ENCODE measurements around the gene EFCAB6.

EFCAB6 gene

GRCh38 chr22:43737150-43737828 lies 74.8 kb downstream of the EFCAB6 start:
- no peak overlapping the region for H2BK5ac ChIP-seq (ENCODE audit: low read length)
- no peak overlapping the region for H3K14ac ChIP-seq (ENCODE audit: low read length)
- H3K9me3 ChIP-seq (replicated peaks in 1 of 2; ENCODE audit: control insufficient read depth in 2 of 2, insufficient read depth in 1 of 2, low read depth in 1 of 2, low read length in 2 of 2), result no peaks in the 10 kb centered on the region
- H3K4ac ChIP-seq (ENCODE audit: low read length), result no peak overlapping the region
- H3K79me1 ChIP-seq (ENCODE audit: low read depth, low read length), result no peaks in the 10 kb centered on the region
- no peak overlapping the region for H3K23ac ChIP-seq (ENCODE audit: low read depth, low read length, poor library complexity)
- no peak for DNase-seq (ENCODE audit: low spot score)
- no peak overlapping the region for H3K4me2 ChIP-seq (ENCODE audit: insufficient read depth, low read length, poor library complexity, severe bottlenecking)
- no peak overlapping the region for H4K8ac ChIP-seq (ENCODE audit: low read depth, low read length)
- H3K4me3 ChIP-seq (ENCODE audit: low read length in 2 of 2), result no peak overlapping the region
- no peak overlapping the region for H3K9ac ChIP-seq (ENCODE audit: low read depth, low read length, poor library complexity)
- no peak overlapping the region for H3K27ac ChIP-seq (replicated peaks; ENCODE audit: low read length)
- H3K36me3 ChIP-seq (replicated peaks in 1 of 2; ENCODE audit: control insufficient read depth in 2 of 2, insufficient read depth in 2 of 2, low read length in 2 of 2), result peaks cover 0 to 3% of the 10 kb centered on the region in 2 donors
- peaks cover 3 to 8% of the 10 kb centered on the region in 2 donors for H3K4me1 ChIP-seq (ENCODE audit: control insufficient read depth in 2 of 2, insufficient read depth in 1 of 2, low read depth in 1 of 2, low read length in 2 of 2)
- no peak overlapping the region for H4K91ac ChIP-seq (ENCODE audit: low read depth, low read length, poor library complexity)
- H2BK120ac ChIP-seq (ENCODE audit: low read depth, low read length), result no peak overlapping the region
- no peaks in the 10 kb centered on the region for H3K27me3 ChIP-seq (ENCODE audit: control insufficient read depth in 3 of 3, insufficient read depth in 3 of 3, low read depth in 1 of 3, low read length in 3 of 3)
- H2BK12ac ChIP-seq (ENCODE audit: low read length), result no peak overlapping the region
- H2AK5ac ChIP-seq (ENCODE audit: low read depth, low read length), result no peak overlapping the region
- no CpG with 5 or more reads among the region's 4 CpGs for WGBS, 2 donors (ENCODE audit: extremely low coverage in 2 of 2, insufficient read length in 2 of 2, insufficient replicate concordance in 1 of 2)
- H2AFZ ChIP-seq (ENCODE audit: low read length), result no peak overlapping the region
- no peak overlapping the region for H3K18ac ChIP-seq (ENCODE audit: low read length)
- H2BK15ac ChIP-seq (ENCODE audit: low read length), result no peak overlapping the region

GRCh38 chr22:43736651-43737050 lies 75.5 kb downstream of the EFCAB6 start:
- Histone ChIP-seq H3K4me3 (ENCODE audit: low read length in 2 of 2) (no peak overlapping the region), H2BK5ac (ENCODE audit: low read length) (no peak overlapping the region), H2BK15ac (ENCODE audit: low read length) (no peak overlapping the region), H3K27me3 (ENCODE audit: control insufficient read depth in 3 of 3, insufficient read depth in 3 of 3, low read depth in 1 of 3, low read length in 3 of 3) (no peaks in the 10 kb centered on the region), H3K4me1 (ENCODE audit: control insufficient read depth in 2 of 2, insufficient read depth in 1 of 2, low read depth in 1 of 2, low read length in 2 of 2) (peaks cover 3 to 8% of the 10 kb centered on the region in 2 donors), H3K4ac (ENCODE audit: low read length) (no peak overlapping the region), H3K4me2 (ENCODE audit: insufficient read depth, low read length, poor library complexity, severe bottlenecking) (no peak overlapping the region), H3K36me3 (replicated peaks in 1 of 2; ENCODE audit: control insufficient read depth in 2 of 2, insufficient read depth in 2 of 2, low read length in 2 of 2) (peaks cover 0 to 3% of the 10 kb centered on the region in 2 donors), H2AFZ (ENCODE audit: low read length) (no peak overlapping the region), H3K18ac (ENCODE audit: low read length) (peak overlapping the region; percentile 3), H2BK12ac (ENCODE audit: low read length) (no peak overlapping the region), H3K9me3 (replicated peaks in 1 of 2; ENCODE audit: control insufficient read depth in 2 of 2, insufficient read depth in 1 of 2, low read depth in 1 of 2, low read length in 2 of 2) (no peaks in the 10 kb centered on the region), H2AK5ac (ENCODE audit: low read depth, low read length) (no peak overlapping the region), H3K23ac (ENCODE audit: low read depth, low read length, poor library complexity) (no peak overlapping the region), H4K8ac (ENCODE audit: low read depth, low read length) (no peak overlapping the region), H3K79me1 (ENCODE audit: low read depth, low read length) (peaks cover 1% of the 10 kb centered on the region), H3K14ac (ENCODE audit: low read length) (no peak overlapping the region), H4K91ac (ENCODE audit: low read depth, low read length, poor library complexity) (no peak overlapping the region), H3K27ac (replicated peaks; ENCODE audit: low read length) (no peak overlapping the region), H3K9ac (ENCODE audit: low read depth, low read length, poor library complexity) (no peak overlapping the region), H2BK120ac (ENCODE audit: low read depth, low read length) (no peak overlapping the region)
- no peak for DNase-seq (ENCODE audit: low spot score)
- WGBS, 2 donors (ENCODE audit: extremely low coverage in 2 of 2, insufficient read length in 2 of 2, insufficient replicate concordance in 1 of 2), result no CpG with 5 or more reads among the region's 7 CpGs

DNA sequence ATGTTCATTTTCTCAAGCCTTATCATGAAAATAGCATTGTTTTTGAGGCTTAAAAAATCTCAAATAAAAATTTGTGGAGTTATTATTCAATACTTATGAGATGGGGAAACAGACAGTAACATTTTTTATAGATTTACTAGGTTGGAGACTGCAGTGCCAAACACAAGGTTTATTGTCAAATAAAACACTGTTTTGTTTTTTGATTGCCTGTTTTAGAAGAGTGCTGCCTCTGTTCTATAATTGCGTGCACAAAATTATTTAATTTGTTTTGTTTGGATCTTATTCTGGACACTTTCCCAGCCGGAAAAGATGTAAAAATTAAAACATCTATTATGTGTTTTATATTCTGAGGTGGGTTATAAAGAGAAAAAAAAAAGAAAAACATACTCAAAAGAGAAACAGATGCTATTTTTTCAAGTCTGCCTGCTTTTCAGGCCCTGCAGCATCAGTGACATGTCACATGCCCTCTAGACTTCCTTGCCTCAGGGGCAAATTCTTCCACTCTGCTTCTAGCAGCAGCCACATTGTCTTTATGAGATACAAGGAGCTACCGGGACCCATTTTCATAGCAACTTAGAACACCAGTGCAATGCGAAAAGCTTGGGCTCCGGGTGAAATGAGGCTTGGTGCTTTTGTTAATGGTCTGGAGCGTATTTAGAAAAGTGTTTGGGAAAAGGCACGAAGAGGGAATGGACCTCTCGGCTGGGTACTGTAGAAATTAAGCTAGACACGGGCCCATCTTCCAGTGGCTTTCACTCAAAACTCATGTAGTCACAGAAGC lies 77.5 kb downstream of the EFCAB6 start:
- no peak overlapping the region for H2BK5ac ChIP-seq (ENCODE audit: low read length)

GRCh38 chr22:43733138-43733537 lies 79.0 kb downstream of the EFCAB6 start:
- Histone ChIP-seq H3K9ac (ENCODE audit: low read depth, low read length, poor library complexity) (peak overlapping the region; percentile 3), H4K91ac (ENCODE audit: low read depth, low read length, poor library complexity) (no peak overlapping the region), H3K36me3 (replicated peaks in 1 of 2; ENCODE audit: control insufficient read depth in 2 of 2, insufficient read depth in 2 of 2, low read length in 2 of 2) (peaks cover 0 to 3% of the 10 kb centered on the region in 2 donors), H3K27ac (replicated peaks; ENCODE audit: low read length) (no peak overlapping the region), H2BK120ac (ENCODE audit: low read depth, low read length) (no peak overlapping the region), H2BK15ac (ENCODE audit: low read length) (no peak overlapping the region), H3K23ac (ENCODE audit: low read depth, low read length, poor library complexity) (no peak overlapping the region), H3K4me1 (ENCODE audit: control insufficient read depth in 2 of 2, insufficient read depth in 1 of 2, low read depth in 1 of 2, low read length in 2 of 2) (no peaks in the 10 kb centered on the region), H2AK5ac (ENCODE audit: low read depth, low read length) (no peak overlapping the region), H2BK5ac (ENCODE audit: low read length) (no peak overlapping the region), H3K9me3 (replicated peaks in 1 of 2; ENCODE audit: control insufficient read depth in 2 of 2, insufficient read depth in 1 of 2, low read depth in 1 of 2, low read length in 2 of 2) (no peaks in the 10 kb centered on the region), H3K4me2 (ENCODE audit: insufficient read depth, low read length, poor library complexity, severe bottlenecking) (no peak overlapping the region), H4K8ac (ENCODE audit: low read depth, low read length) (no peak overlapping the region), H3K18ac (ENCODE audit: low read length) (no peak overlapping the region), H3K14ac (ENCODE audit: low read length) (no peak overlapping the region), H2BK12ac (ENCODE audit: low read length) (no peak overlapping the region), H3K4me3 (ENCODE audit: low read length in 2 of 2) (no peak overlapping the region), H3K4ac (ENCODE audit: low read length) (no peak overlapping the region), H3K79me1 (ENCODE audit: low read depth, low read length) (peaks cover 1% of the 10 kb centered on the region), H3K27me3 (ENCODE audit: control insufficient read depth in 3 of 3, insufficient read depth in 3 of 3, low read depth in 1 of 3, low read length in 3 of 3) (no peaks in the 10 kb centered on the region), H2AFZ (ENCODE audit: low read length) (no peak overlapping the region)
- no peak for DNase-seq (ENCODE audit: low spot score)
- no CpG with 5 or more reads among the region's 2 CpGs for WGBS, 2 donors (ENCODE audit: extremely low coverage in 2 of 2, insufficient read length in 2 of 2, insufficient replicate concordance in 1 of 2)

More for the DNA sequence above, 77.5 kb downstream of the EFCAB6 start:
- H3K18ac ChIP-seq (ENCODE audit: low read length), result no peak overlapping the region
- no peaks in the 10 kb centered on the region for H3K4me1 ChIP-seq (ENCODE audit: control insufficient read depth in 2 of 2, insufficient read depth in 1 of 2, low read depth in 1 of 2, low read length in 2 of 2)
- H2BK15ac ChIP-seq (ENCODE audit: low read length), result no peak overlapping the region
- H3K4me2 ChIP-seq (ENCODE audit: insufficient read depth, low read length, poor library complexity, severe bottlenecking), result no peak overlapping the region
- WGBS, 2 donors (ENCODE audit: extremely low coverage in 2 of 2, insufficient read length in 2 of 2, insufficient replicate concordance in 1 of 2), result no CpG with 5 or more reads among the region's 9 CpGs
- H3K23ac ChIP-seq (ENCODE audit: low read depth, low read length, poor library complexity), result no peak overlapping the region
- no peaks in the 10 kb centered on the region for H3K27me3 ChIP-seq (ENCODE audit: control insufficient read depth in 3 of 3, insufficient read depth in 3 of 3, low read depth in 1 of 3, low read length in 3 of 3)
- peaks cover 1% of the 10 kb centered on the region for H3K79me1 ChIP-seq (ENCODE audit: low read depth, low read length)
- no peak overlapping the region for H2AK5ac ChIP-seq (ENCODE audit: low read depth, low read length)
- peaks cover 0 to 3% of the 10 kb centered on the region in 2 donors for H3K36me3 ChIP-seq (replicated peaks in 1 of 2; ENCODE audit: control insufficient read depth in 2 of 2, insufficient read depth in 2 of 2, low read length in 2 of 2)
- no peak overlapping the region for H3K4ac ChIP-seq (ENCODE audit: low read length)
- no peak overlapping the region for H3K9ac ChIP-seq (ENCODE audit: low read depth, low read length, poor library complexity)
- no peak overlapping the region for H4K91ac ChIP-seq (ENCODE audit: low read depth, low read length, poor library complexity)
- no peak overlapping the region for H3K27ac ChIP-seq (replicated peaks; ENCODE audit: low read length)
- H2BK120ac ChIP-seq (ENCODE audit: low read depth, low read length), result no peak overlapping the region
- peak overlapping the region; percentile 6 for H2AFZ ChIP-seq (ENCODE audit: low read length)
- no peak for DNase-seq (ENCODE audit: low spot score)
- H4K8ac ChIP-seq (ENCODE audit: low read depth, low read length), result no peak overlapping the region
- H3K14ac ChIP-seq (ENCODE audit: low read length), result no peak overlapping the region
- H3K9me3 ChIP-seq (replicated peaks in 1 of 2; ENCODE audit: control insufficient read depth in 2 of 2, insufficient read depth in 1 of 2, low read depth in 1 of 2, low read length in 2 of 2), result no peaks in the 10 kb centered on the region
- H2BK12ac ChIP-seq (ENCODE audit: low read length), result no peak overlapping the region
- H3K4me3 ChIP-seq (ENCODE audit: low read length in 2 of 2), result no peak overlapping the region

All from neuronal stem cell (in vitro differentiated cells).